Kidney epithelial cell (primary cell): ENCODE measurements around the gene ARHGEF19. TPM values are rescaled to one million over a fixed set of nuclear protein-coding genes. Genes with fewer than 3 reads are reported as not detected.

Source experiments
- DNase-seq: peaks from one replicate; pipeline ENCODE4 v3.0.0-alpha.2; 2010; ENCODE audit warnings: low read depth
- H3K27me3 ChIP-seq: 2 replicates; pipeline ENCODE4 v1.6.0; 2011; ENCODE audit warnings: low read length; ENCODE audit not compliant: control insufficient read depth, insufficient read depth
- H3K36me3 ChIP-seq: 2 replicates; pipeline ENCODE4 v1.5.1; 2011; ENCODE audit warnings: low read length; ENCODE audit not compliant: control insufficient read depth, insufficient read depth
- H3K4me3 ChIP-seq: 2 replicates; pipeline ENCODE4 v1.5.1; 2011; ENCODE audit warnings: low read depth, mild to moderate bottlenecking, control low read depth, low read length
- CTCF ChIP-seq: IDR thresholded peaks from 2 replicates; pipeline ENCODE4 v1.5.1; 2011; ENCODE audit warnings: mild to moderate bottlenecking, moderate library complexity, low read length, control low read depth, inconsistent platforms; ENCODE audit not compliant: insufficient read depth, poor library complexity, severe bottlenecking
- total RNA-seq: library from RNA; depleted of rRNA; stranded (reverse); fragments of >200 nt; gene quantifications from 2 replicates; pipeline ENCODE4 v1.2.3, GENCODE V29; 2015

Gene ARHGEF19
- total RNA-seq, 1 donor from 2014 or later, result 5.6 TPM

- Histone ChIP-seq H3K36me3 (no peaks in the 10 kb centered on the region), H3K27me3 (no peaks in the 10 kb centered on the region), H3K4me3 (no peak overlapping the region)
- no peak for DNase-seq
- no peak for TF ChIP-seq CTCF
These were observed 21.1 kb downstream of the ARHGEF19 start for GRCh38 chr1:16191309-16191708.

GRCh38 chr1:16189921-16190621 lies 22.4 kb downstream of the ARHGEF19 start:
- no peak for TF ChIP-seq CTCF
- no peak for DNase-seq
- no peaks in the 10 kb centered on the region for H3K36me3 ChIP-seq
- no peaks in the 10 kb centered on the region for H3K27me3 ChIP-seq
- no peak overlapping the region for H3K4me3 ChIP-seq

DNA sequence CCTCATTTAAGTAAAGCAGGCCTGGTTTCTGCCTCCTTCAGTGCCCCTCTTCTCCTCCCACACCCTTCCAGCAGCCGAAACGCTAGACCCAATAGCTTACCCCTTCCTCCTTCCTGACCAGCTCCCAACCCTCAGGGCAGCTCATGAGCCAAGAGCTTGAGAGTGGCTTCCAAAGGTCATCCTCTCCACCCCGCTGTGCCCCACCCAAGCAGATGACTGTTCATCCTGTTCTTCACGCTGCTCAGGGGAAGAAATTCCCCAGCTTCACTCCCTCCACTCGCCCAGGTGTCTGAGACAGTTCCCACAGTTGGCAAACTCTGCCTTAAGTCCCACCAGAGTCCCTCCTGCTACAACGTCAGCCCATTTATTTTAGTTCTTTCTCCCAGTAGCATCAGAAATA lies 23.4 kb downstream of the ARHGEF19 start:
- H3K4me3 ChIP-seq, result no peak overlapping the region
- TF ChIP-seq CTCF, result no peak
- DNase-seq, result no peak
- no peaks in the 10 kb centered on the region for H3K36me3 ChIP-seq
- H3K27me3 ChIP-seq, result no peaks in the 10 kb centered on the region

- H3K4me3 ChIP-seq, result no peak overlapping the region
- peak; percentile 95 for TF ChIP-seq CTCF
- H3K27me3 ChIP-seq, result no peaks in the 10 kb centered on the region
- H3K36me3 ChIP-seq, result no peaks in the 10 kb centered on the region
- no peak for DNase-seq
These were observed 24.6 kb downstream of the ARHGEF19 start for GRCh38 chr1:16187748-16188401.

GRCh38 chr1:16186655-16187235 lies 25.7 kb downstream of the ARHGEF19 start:
- no peak overlapping the region for H3K4me3 ChIP-seq
- no peaks in the 10 kb centered on the region for H3K36me3 ChIP-seq
- DNase-seq, result no peak
- no peaks in the 10 kb centered on the region for H3K27me3 ChIP-seq
- no peak for TF ChIP-seq CTCF
